K562 treated with DMSO at 1 percent for 24 hours (cell line): ENCODE data around the gene MFSD2A. TPM values are rescaled to one million over a fixed set of nuclear protein-coding genes. Genes with fewer than 3 reads are reported as not detected.

Experiments
- total RNA-seq: library from RNA; unstranded; fragments of 300-600 nt; gene quantifications from 2 replicates; pipeline ENCODE4 v1.2.3, GENCODE V29; 2022; ENCODE audit warnings: low read depth; ENCODE audit not compliant: insufficient read depth

The MFSD2A gene
- total RNA-seq = not detected in 2 replicates

GRCh38 chr1:39954870-39955546, at the start of gene MFSD2A:
Gene MFSD2A (plus strand): TSS chr1:39955145. CDS start chr1:39955293, 148 bp downstream.

Other genes with a start within 250 kb of the MFSD2A start
- 121 and 122 TPM in 2 replicates for gene PPIE, start 216.3 kb upstream of the MFSD2A start, total RNA-seq
- 1.1 and 2.3 TPM in 2 replicates for gene OXCT2, start 183.8 kb upstream of the MFSD2A start, total RNA-seq
- 1.7 TPM in 2 replicates for gene BMP8B, start 166.3 kb upstream of the MFSD2A start, total RNA-seq
- 24.0 and 30.1 TPM in 2 replicates for gene TRIT1, start 71.6 kb upstream of the MFSD2A start, total RNA-seq
- 14.5 and 18.3 TPM in 2 replicates for gene MYCL, start 53.2 kb upstream of the MFSD2A start, total RNA-seq
- 305 and 308 TPM in 2 replicates for gene CAP1, start 85.6 kb downstream of the MFSD2A start, total RNA-seq
- 114 and 115 TPM in 2 replicates for gene PPT1, start 142.1 kb downstream of the MFSD2A start, total RNA-seq
- 8.7 and 10.1 TPM in 2 replicates for gene RLF, start 206.2 kb downstream of the MFSD2A start, total RNA-seq